Nucleus accumbens (tissue), 56 donors: ENCODE measurements around the gene COL17A1.

Source experiments
- DNase-seq, 56 donors: peaks; one replicate each; lab custom pipeline; 2025; lab: John Stamatoyannopoulos, UW

COL17A1 gene

DNA sequence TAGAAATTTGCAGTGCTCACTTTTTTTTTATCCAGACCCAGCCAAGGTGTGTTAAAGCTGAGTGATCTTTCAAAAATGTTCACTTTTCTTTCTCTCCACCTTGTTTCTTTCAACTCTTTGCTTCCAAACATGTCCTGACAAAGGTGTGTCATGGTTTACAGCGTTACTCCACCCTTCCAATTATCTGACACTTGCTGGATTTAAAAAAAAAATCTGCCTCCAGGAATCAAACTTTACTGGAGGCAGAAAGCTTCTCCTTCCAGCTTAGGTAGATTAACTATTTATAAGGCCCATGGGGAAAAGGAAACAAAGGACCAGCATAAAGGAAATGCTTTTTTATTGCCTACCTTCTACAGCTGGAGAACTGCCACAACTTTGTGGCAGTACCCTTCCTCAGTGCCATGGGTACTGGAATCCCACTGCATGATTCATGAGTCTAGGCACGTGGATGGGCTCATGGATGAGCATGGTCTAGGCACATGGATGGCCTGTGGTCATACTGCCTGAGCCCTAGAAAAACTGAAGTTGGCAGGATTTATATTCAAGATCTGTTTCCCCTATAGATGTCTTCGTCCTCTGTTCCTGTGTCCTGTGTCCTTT lies at the start of gene COL17A1:
COL17A1 (minus strand) TSS at position 80 of the 600 bp plus-strand sequence. CDS start 5,207 bp downstream, outside the sequence.
- DNase-seq = no peak

DNA sequence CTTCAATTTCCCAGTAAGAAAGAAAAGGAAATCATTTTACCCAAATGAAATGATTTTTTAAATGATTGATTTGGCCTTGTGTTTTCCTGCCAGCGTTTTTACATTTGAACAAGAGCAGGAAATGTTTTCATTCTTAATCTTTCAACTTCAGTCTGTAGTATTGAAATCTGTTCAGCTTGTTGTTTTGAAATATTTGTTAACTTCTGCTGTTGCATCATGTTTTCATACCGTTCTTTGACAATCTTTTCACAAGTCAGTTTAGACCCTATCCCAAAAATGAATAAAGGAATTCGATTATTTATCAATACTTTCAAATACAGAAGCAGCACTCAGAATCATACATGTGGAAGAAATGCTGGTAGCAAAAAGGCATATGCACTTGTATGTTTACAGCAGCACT lies 44.4 kb upstream of the COL17A1 start:
- DNase-seq = no peak

DNA sequence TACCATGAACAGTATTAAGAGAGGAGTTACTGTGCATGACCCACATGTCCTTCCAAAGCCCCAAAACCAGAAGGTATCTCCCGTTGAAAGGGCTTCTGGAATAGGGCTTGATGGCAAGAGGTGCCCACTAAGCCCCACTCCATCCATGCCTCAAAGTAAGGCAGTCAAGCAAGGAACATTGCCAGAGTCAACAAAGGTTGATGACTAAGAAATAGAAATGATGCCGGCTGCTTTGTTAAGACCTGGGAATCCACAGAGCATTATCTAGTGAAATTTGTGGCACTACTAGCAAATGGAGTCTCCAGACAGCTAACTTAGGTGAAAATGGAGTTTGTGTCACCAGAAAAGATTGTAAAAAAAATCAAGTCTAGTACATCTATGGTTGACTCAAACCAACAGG lies 42.5 kb upstream of the COL17A1 start:
- no peak for DNase-seq

DNA sequence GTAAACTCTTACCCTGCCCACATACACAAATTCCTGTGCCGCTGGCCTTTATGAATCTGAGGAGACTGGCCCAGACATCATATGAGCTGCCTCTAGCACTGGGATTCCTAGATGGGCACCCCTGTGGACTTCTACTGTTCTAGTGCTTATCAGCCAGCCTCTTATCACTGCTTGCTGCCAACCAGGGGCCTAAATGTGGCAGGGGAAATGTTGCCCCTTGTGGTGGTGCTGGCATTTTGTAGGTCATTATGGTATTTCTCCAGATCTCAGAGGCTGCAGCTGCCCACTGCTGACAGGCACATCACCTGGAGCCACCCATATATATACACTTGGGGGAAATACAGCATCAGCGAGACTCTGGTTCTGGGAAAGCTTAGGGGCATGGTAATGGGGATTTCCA lies 41.7 kb upstream of the COL17A1 start:
- peak in 13 of 56 donors; percentile 3 to 56 (median 12) for DNase-seq

DNA sequence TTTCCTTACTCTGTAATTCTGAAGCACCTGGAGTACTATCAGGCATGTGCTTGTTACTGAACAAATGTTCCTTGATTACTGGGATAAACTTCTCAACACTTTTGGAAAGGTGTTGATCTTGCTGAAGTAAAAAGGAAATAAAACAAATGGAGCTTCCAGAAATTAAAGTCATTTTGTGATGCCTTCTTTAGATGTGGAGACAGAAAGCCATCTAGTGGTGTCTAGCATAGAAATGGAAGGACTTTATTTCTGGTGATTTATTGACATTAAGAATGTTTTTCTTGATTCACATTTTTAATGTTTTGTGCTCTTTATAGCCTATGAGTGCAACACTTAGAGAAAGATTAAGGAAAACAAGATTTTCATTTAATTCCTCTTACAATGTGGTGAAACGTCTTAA lies 37.7 kb upstream of the COL17A1 start:
- no peak for DNase-seq

DNA sequence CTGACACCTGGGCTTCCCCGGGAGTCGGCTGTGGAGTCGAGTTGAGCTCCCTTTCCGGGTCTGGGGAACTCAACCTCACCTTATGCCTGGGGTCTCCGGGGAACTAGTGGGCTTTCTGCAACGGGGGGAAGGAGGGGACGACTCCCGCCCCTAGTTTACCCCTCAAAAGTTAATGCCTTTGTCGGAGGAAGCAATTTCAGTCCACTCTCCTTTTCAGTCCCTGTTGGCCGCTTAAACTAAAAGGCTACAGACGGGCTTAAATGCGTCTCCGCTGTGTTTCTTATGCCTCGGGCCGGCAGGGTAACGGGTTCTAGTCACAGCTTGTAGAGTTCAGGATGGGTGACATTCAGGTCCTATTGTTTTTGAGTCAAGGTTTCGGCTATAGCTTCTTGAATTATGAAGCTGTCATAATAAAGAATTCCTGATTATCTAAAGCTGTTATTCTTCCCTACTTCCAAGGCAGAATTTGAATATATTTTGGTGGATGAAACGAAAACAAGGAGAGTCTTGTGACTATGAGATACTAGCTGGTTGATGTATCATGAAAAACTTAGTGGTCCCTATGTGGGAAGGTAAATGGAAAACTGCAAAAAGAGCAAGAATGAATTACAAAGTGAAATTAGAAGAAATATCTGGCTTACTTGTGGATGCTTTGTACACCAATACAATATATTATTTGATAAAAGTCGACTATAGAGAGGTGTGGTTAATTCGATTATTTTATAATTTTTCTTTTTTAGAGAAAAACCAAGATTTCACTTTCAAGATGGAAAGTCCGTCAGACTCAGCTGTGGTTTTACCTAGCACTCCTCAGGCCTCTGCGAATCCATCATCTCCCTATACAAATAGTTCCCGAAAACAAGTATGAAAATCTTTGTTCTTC lies 36.8 kb upstream of the COL17A1 start:
- DNase-seq = peak in 7 of 56 donors; percentile 28 to 84 (median 51)

DNA sequence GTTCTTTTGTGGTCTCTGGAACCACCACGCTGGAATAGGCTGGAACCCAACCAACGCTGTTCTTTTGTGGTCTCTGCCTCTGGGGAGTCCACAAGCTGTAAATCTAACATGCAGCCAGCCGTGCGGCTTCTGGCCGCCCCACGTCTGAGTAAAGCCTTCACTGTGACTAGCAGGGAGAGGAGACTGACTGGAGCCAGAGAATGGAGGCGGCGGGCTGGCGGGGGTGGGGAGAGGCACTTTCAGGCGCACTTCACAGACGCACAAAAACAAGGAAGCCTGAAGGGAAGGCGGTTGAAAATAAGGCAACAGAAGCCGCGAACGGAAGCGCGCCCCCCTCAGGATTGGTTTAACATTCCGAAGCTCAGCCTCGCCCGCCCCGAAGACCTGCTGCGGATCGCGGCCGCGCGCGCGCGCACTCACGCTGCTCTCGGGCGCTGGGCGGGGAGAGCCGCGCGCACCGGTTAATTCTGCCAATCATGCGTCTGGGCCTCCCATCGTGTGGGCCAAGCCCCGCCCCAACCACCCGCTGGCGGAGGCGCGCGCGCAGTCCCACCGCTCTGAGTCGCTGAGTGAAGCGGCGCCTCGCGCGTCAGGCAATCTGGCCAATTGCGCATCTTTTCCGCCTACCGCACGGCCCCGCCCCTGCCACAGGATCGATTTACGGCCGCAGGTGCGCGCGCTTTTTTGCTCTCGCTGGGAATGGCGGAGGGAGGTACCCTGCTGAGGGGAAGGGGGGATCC lies 36.0 kb upstream of the COL17A1 start, which contains the start of gene SFR1:
SFR1 (plus strand) TSS at position 687 of the 740 bp plus-strand sequence; CDS start at position 700, 13 bp downstream.
- peak; percentile 84 to 100 (median 98) for DNase-seq

DNA sequence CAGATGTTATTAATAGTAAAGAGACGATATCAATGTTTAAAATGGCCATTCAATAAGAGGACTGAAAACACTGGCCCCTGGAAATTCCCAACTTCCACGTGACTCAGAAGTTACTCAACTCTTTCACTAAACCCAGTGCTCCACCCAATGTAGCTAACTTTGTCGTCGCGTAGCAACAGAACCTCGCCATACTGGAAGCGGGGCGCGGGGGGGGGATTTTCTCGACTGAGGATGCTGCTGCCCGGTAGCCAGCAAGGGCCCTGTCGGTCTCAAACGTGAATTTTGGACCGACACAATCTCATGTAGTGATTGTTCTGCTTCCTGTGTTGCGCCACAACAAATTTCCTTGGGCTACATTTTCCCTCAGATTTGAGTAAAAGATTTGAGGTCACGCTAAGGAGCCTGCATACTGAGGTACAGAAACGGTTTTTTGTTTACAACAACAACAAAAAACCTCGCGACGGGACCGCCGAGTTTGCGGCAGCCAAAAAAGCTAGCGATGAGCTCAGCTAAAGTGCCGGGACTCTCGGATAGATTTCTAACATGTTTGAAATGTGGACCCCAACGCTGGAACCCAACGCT lies 35.3 kb upstream of the COL17A1 start:
- peak in 55 of 56 donors; percentile 18 to 81 (median 59) for DNase-seq

DNA sequence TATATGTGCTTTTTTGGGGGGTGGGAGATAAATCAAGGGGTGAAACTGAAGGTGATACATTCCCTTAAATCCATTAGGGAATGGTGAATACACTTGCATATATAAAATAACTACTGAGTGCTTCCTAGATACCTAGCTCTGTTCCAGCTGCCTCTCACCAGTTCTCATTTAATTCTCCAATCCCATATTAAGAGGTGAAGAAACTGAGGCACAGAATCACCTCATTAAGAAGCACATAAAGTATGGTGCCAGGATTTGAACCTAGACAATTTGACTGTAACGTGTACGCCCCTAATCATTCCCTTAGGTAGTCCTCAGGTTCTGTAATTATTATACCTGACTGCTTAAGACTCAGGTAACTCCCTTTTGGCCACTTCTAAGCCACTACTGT lies 34.8 kb upstream of the COL17A1 start:
- no peak for DNase-seq

DNA sequence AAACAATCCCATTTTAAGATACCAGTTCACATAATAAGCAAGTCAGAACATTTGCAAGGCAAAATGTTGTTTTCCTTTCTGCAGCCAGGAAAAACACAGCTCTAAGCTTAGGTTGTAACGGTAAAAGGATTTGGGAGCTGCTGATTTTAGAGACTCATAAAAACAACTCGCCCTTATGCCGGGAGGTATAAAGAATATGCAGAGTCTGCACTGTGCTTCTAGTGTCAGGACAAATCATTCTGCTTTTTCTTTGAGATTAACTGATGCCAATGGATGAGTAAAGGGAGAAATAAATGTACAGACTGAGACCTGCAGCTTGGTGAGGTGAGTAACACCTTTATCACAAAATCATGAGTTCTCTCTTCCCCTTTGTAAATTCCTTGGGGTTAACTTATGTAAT lies 34.3 kb upstream of the COL17A1 start:
- DNase-seq = no peak

DNA sequence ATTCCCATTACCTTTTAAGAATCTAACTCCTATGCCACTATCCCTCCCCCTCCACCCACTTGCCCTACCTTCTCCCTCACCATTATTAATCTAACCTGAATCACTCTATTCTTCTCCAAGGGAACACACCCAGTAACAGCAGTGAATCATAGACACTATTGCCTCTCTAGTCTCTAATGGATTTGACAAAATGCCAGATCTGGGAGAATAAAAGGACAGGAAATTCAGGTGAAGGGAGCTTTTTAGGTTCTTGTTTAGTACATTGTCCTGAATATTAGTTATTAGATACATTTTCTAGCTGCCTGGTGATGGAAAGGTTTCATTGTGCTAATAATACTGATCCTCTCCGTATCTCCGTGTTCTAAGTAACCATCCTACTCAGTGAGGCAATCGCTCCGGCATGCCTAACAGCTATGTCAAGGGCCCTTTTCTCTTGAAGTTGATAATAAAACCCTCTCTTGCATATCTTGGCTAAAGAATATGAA lies 32.2 kb upstream of the COL17A1 start:
- DNase-seq = peak in 21 of 56 donors; percentile 1 to 77 (median 14)

DNA sequence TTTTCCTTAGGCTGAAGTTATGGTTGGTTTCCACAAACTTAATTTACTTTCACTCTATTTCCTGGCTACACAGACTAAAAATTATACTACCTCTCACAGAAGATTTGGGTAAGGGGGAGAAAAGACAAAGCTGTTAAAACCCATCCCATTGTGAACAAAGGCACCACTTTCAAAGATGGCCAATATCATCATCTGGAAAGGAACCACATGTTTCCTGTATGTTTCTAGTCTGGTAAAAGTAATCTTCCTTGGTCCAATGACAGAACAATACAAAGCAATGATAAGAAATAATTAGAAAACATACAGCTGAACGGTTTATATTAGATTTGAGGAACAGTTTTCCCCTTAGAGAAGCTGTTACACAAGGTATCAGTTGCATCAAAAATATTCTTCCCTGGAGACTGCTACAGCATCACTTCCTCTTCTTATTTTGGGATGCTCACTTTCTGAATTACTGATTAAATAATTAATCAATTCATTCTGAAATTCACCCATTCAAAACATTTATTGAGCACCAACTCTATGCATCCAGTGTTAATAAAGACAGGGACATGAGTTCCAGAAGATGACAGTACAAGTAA lies 27.8 kb upstream of the COL17A1 start:
- DNase-seq = no peak

DNA sequence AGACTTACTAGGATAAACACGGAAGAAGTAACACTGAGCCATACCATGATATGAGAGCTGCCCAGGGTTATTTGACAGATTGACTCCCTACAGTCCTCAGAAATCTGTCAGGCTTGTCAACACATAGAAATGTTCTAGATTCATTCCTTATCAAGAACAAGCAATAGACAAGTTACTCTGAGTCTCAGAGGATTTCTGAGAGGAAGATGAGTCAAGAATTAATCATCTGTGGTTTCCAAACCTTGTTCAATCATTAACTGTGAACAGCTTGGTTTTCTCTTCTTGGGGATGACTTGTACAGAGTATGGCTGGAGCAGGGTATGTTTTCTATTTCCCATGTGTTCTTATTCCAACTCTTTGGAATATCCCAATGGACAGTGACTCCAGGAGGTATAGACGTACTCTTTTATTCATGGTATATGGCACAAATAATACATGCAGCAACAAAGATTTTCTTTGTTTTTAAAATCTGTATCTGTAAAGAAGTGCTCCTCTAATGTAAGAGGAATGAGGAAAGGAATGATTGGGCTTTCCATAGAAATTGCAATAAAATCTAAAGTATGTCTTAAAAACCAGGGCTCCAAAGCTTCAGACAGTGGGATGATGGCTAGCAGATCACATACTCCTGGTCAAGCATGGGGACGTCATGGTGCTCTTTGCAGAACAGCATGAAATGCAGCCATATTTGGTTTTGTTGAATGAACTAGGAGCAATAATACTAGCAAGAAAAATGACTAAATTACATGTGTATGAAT lies 24.4 kb upstream of the COL17A1 start:
- no peak for DNase-seq

DNA sequence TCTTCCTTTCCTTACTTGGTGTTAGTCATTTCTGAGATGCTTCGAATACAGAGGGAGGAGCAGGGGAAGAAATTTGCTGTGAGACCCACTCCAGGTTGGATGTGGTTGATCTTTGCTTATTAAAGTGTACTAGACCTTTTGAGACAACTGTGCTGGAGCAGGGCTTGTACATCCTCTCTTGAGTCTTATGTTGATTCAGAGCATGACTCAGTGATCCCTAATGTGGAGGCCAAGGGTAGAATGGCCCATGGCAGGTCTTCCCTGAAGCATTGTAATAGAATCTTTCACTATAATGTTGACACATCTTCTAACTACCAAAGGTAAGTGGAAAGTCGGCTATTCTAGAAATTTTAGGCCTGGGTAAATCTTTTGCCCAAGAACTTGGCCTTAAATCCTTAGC lies 19.2 kb upstream of the COL17A1 start:
- DNase-seq = no peak

DNA sequence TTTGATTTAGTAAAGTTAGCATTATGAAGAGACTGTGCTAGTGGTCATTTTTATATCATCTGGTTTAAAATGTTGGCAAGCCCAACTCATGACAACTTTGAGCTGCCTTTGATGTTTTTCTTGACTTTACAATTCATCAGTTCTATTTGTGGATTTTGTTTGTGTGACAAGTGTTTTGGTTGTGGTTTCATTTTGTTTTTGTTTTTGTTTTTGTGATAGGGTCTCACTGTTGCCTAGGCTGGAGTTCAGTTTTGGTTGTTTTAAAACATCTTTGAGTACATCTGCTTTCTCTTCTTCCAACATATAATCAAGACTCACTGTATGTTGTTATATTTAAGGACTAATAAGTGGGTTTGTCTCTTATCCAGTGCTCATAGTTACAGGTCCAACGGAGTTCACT lies 18.7 kb upstream of the COL17A1 start:
- no peak for DNase-seq

DNA sequence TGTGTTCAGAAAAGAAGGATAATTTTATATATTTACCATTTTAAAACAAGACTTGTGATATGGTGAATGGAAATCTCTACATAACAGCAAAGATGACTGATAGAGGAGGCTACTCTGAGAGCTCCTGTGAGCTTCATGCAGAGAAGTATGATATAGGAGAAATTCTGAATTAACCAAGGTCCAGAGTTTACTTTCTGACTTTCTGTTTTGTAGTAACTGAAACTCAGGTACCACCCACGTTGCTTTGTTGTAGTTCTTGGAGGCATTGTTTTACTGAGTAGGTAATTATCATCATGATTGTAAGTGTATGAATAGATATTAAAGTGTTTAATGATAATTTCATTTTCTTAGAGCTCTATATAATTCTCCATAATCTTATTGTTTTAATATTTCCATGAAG lies 18.3 kb upstream of the COL17A1 start:
- no peak for DNase-seq

DNA sequence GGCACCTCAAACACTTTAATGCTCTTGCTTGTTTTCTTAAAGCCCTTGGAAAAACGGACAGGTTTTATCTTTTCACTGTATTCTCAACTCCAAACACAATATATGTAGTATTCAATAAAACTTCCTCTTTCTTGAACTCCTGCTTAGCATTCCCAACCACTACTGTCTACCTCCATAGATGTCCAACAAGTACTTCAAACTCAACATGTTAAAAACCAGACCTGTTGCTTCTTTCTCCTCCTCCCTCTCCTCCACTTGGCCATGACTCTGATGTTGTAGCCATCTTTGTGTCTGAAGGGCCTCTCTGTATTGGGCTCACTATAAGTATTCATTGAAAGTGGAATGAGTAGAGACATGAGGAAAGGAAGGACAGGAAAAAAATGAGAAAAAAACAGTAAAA lies 16.2 kb upstream of the COL17A1 start:
- DNase-seq = no peak

DNA sequence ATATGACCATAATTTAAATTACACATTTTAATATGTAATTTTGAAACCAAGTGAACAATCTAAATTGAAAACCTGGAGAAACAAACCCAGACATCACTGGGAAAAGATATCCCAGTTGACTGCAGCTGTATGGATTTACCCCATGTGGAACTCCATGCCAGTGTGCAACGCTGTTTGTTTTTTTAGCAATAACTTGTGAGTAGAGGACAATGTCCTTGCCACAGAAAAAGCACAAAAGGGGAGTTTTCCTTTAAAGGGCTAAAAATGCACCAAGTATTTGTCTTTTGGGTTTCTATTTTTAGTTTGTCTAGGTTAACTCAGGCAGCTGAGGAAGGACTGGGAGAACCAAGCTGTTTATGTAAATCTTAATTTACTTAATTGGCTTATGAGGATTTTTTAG lies 15.1 kb upstream of the COL17A1 start:
- DNase-seq = no peak

DNA sequence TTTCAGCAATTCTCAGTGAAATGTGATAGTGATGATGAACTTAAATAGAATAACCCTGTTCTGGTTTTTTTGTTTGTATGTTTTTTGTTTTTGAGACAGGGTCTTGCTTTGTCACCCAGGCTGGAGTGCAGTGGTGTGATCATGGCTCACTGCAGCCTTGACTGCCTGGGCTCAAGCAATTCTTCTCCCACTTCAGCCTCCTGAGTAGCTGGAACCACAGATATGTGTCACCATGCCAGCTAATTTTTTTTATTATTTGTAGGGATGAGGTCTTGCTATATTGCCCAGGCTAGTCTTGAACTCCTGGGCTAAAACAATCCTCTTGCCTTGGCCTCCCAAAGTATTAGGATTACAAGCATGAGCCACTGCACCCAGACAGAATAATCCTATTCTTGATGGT lies 14.3 kb upstream of the COL17A1 start:
- no peak for DNase-seq

DNA sequence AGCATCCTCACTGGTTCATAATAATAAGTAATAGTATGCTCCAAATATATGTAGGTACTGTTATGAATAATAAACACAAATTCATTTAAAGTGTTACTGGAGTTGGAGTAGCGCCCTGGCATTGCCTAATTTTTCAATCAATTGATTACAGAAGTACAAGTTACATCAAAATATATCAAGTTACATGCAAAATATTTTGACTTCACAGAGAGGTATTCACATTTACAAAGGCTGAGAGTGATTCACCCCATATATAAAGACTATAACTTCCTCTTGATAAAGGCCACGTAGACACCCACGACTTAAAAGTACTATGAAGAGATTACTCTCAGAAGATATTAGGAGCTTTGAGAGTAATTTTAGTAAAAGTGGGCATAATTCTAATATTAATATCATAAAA lies 13.6 kb upstream of the COL17A1 start:
- DNase-seq = no peak
